ENCODE measurements around the gene MPPE1.

MPPE1 gene

GRCh38 chr18:11851146-11851805, 56.8 kb downstream of the MPPE1 start, which contains the start of gene CHMP1B:
CHMP1B (plus strand) TSS chr18:11851413; CDS start chr18:11851512, 99 bp downstream.
- FAIRE-seq: peak; percentile 58

DNA sequence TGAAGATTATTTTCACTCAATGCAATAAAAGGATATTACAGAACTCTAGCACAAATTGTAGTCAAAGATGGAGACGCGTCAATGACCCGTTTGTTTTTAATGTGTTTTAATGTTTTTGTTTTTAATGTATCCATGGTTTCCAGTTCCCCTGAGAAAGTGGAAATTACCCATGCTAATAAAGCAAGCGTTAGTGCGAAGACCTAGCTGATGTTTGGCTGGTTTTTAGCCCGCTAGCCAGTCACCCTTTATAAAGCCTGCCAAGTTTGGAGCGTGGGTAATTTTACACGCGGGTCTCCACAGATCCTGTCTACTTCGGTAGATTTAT, 57.3 kb downstream of the MPPE1 start:
- FAIRE-seq: no peak

- FAIRE-seq: no peak
Measured at GRCh38 chr18:11849841-11850634, 58.1 kb downstream of the MPPE1 start.

DNA sequence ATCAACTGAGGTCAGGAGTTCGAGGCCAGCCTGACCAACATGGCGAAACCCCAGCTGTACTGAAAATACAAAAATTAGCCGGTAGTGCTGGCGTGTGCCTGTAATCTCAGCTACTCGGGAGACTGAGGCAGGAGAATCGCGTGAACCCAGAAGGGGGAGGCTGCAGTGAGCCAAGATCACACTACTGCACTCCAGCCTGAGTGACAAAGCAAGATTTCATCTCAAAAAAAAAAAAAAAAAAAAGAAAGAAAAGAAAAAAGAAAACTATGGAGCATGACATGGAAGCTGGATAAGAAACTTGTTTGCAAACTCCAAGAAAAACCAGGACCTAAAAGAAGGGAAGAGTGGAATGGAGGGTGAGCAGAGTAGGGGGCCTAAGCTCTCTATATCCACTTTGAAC, 58.8 kb downstream of the MPPE1 start:
- FAIRE-seq: no peak

GRCh38 chr18:11847811-11848210, 60.3 kb downstream of the MPPE1 start:
- no peak for FAIRE-seq

DNA sequence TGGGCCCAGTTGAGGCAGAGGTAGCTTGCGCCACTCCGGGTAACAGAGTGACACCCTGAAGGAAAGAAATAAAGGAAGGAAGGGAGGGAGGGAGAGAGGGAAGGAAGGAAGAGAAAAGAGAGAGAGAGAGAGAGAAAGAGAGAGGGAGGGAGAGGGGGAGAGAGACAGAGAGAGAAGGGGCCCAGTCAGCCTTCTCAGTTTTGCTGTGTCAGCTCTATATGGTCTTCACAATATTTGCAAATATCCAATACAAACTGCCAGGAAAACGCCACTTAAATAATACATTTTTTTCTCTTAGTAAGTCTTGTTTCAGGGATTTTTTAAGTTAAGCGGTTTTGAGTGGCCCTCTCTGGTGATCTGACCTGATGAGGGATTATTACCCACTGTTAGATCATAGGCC, 62.5 kb downstream of the MPPE1 start:
- no peak for FAIRE-seq

GRCh38 chr18:11844436-11844835, 63.7 kb downstream of the MPPE1 start:
- FAIRE-seq: no peak

GRCh38 chr18:11842562-11842961, 65.6 kb downstream of the MPPE1 start:
- no peak for FAIRE-seq

DNA sequence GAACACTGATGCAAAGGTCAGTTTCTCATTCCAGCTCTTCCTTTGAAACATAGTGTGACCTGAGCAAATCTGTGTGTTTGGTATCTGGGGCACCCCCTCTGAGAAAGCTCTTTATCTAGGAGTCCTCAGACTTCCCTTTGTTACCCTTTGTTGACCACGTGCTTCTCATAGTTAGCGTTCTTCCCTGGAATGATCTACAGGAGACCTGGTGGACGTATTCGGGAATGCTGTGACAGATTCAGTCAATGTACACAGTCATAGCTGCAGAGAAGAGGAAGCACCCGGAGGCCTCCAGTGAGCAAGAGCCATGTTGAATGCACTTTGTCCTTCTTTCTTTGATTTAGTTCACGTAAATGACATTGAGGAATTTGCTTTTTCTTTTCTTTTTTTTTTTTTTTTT, 67.6 kb downstream of the MPPE1 start:
- no peak for FAIRE-seq

DNA sequence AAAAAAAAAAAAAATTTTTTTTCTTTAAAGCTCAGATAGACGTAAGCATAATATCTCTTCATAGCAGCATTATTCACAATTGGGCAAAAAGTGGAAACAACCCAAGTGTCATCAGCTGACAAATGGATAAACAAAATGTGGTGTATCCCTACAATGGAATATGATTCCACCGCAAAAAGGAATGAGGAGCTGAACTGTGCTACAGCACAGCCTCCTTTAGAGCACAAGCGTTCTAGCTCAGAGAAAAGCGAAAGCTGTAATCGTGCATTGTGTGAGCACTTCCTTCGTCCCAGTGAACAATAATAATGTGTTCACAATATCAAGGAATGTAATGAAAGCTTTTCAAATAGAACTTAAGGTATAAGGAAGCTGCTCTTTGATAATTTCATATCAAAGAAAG, 68.6 kb downstream of the MPPE1 start:
- FAIRE-seq: no peak

GRCh38 chr18:11834772-11835171, 73.3 kb downstream of the MPPE1 start:
- FAIRE-seq: no peak

All from A204.1 (cell line).